Measurements from ENCODE around the gene CLBA1.
A peak's percentile ranks its signal among the peaks of the same experiment; 100 is the strongest.

CLBA1 gene

DNA sequence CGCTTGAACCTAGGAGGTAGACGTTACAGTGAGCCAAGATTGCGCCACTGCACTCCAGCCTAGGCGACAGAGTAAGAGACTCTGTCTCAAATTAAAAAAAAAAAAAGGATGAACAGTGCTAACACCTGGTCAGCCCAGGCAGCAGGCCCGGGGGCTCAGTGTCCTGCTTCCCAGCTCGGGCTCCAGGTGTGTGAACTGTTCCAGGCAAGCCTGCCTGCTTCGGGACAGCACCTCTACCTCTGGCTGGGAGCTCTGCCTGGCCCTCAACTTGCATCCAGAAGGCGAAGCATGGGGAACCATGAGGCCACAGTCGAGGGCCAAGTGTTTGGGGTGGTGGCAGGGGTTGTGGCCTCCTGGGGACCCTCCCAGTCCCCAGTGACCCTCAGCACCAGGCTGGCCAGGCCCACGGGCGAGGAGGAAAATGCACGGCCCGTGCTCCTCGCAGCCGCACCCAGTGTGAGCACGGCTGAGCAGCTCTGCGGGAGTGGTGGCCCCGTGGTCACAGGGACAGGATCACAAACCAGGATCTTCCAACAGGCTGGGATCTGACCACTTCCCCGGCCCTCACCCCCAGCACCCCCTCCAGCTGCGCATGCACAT is 19.8 kb downstream of the CLBA1 start:
- DNase-seq (ENCODE audit: low read depth) = no peak

DNA sequence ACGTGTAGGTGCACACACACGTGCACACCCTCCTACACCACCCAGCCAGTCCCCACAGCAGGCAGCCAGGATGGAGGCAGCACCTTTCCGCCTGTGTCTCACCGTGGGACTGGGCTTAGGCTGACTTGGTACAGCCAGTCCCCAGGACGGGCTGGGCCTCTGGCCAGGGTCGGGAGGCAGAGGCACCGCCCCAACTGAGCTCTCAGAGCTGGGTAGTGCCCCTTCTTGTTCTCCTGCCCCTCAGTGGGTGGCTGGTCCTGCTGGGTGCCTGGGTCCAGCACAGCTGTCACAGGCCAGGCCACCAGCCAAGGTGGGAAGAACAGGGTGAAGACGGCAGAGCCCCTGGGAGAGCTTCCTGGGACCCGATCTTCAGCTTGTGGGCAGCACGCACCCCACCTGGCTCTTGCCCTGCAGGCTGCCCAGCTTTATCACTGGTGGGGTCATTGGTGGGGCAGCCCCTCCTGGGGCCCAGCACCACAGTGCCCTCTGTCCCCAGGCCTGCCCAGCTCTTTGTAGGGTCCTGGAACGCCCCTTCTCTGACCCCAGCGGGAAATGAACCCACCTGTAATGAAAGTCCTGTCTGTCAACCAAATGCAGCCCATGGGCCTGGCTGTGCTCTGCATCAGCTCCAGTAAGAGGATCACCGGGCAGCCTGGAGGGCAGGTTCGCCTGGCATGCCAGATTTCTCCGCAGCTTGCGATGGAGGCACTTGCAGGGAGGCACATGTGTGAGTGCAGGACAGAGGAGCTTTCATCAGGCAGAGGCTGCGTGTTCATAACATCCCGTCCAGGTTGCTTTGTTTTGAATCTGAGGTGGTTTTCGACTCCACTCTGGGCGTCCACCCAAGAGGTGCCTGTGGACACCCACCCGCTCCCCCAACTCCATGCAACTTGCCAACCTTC is 20.6 kb downstream of the CLBA1 start:
- no peak for DNase-seq (ENCODE audit: low read depth)

GRCh38 chr14:105006831-105007592 is 21.4 kb downstream of the CLBA1 start:
- DNase-seq (ENCODE audit: low read depth) = no peak

DNA sequence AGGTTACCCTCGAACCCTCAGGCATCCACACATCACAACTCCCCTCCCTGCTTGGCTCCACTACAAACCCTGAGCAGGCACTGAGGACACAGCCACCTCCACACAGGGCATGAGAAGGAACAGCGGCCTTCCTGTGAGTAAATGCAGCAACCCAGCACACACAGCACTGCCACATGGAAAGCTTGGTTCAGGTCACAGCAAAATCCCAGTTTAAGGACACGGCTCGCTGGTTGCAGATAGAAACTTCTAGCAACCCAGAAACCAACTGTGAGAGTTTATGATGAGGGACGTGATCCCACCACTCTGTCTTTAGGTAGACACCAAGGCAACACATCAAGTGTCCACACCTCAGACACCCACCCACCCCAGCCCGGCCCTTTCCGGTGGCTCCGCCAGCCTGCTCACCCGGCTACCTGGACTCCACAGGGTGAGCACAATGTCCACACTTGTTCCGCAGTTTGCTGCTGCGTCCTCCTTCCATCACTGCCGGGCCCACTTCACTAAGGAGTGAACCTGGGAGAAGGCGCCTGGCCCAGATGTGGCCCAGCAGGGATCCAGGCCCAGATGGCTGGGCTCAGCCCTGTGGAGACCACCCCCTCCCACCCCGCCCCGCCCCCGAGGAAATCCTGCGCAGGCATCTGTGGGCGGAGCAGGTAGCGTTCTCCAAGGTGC is 22.1 kb downstream of the CLBA1 start:
- no peak for DNase-seq (ENCODE audit: low read depth)

GRCh38 chr14:105010106-105010505 is 24.5 kb downstream of the CLBA1 start:
- DNase-seq (ENCODE audit: low read depth) = no peak

GRCh38 chr14:105010891-105011291 is 25.3 kb downstream of the CLBA1 start:
- no peak for DNase-seq (ENCODE audit: low read depth)

DNA sequence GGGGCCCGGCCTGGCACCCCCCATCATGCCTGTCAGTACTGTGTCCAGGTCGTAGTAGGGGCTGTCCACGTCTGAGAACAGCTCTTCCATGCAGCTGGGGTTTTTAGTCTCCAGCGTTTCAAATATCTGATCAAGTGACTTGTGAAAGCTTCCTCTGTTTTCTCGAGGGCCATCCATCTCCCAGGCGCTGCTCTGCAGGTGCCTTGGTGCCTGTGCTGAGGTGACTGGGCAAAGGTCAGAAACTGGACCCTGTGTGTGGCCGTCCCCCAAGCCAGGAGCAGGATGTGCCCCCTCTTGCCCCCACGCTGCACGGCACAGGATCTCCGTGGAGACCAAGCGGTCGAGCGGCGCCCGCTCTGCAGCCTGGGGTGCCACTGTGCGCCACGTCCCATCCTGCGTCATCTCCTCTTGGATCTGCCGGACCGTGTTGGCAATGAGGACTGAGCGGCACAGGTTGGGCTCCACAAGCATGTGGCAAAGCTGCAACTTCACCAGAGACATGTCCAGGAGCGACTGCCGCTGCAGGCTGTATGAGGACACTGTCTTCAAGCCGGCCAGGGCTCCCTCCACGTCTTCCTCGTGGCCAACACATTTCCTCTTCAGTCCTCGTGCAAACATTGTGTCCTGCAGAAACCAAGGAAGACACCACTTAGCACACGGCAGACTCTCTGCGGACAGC is 25.9 kb downstream of the CLBA1 start:
- no peak for DNase-seq (ENCODE audit: low read depth)

- DNase-seq (ENCODE audit: low read depth) = no peak
Measured at GRCh38 chr14:105012171-105012985, 26.8 kb downstream of the CLBA1 start.

DNA sequence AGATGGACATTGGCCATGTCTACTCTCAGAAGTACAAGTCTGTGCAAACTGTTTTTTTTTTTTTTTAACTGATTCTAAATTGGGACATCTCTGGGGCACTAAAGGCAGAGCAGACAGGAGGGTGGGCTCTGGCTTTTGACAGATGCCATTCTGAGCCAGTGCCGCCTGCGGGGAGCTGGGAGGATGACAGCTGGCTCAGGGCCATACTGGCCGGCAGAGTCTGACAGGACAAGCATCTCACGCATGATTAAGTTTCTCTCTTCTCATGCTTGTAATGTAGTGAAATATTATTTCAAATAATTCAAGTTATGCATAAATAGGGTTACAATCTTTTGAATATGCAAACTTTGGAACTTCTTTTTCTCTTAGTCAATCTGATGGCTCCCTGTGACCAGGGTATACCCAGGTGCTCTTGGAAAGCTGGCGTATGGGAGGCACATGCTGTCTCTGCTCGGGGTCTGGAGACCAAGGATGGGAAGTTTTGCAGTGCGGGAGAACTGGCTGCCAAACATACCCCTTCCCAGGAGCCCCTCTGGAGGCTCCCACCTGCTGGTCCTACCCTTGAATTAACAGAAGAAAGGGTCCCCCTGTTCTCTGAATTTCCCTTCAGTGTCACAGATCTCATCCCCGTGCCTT is 27.7 kb downstream of the CLBA1 start:
- no peak for DNase-seq (ENCODE audit: low read depth)

DNA sequence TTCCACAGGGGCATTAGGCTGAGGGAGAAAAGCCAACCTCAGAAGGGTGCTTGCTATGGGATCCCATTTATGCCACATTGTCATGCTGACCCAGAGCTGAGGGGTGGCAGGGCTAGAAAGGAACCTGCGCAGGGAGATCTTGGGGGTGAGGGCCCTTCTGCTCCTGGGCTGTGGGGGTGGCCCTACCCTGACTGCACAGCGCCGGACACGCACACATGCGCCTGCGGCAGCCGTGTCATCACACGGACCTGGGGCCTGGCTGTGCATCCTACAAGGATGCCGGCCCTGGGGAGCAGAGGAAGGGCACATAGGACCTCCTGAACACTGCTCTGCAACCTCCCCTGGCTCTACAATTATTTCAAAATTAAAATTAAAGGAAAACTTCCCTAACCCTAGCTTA is 28.4 kb downstream of the CLBA1 start:
- no peak for DNase-seq (ENCODE audit: low read depth)

GRCh38 chr14:105014631-105015030 is 29.0 kb downstream of the CLBA1 start:
- no peak for DNase-seq (ENCODE audit: low read depth)

- no peak for DNase-seq (ENCODE audit: low read depth)
Measured at GRCh38 chr14:105015242-105015641, 29.7 kb downstream of the CLBA1 start.

DNA sequence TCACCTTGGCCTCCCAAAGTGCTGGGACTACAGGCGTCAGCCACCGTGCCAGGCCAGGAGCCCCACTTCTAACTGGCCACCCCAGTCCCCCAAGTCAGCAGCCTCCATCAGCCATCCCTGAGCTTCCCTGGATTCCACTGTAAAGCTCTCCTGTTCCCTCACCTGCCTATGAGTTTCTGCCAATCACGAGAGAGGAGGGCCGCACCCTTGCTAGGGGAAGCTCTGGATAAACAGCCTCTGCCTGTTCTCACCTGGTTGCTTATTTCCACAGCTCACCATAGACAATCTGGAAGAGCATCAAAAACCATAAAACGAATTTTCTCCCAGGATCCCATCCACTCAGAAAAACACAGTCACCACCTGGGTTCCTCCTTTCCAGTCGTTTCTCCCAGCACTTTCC is 30.3 kb downstream of the CLBA1 start:
- DNase-seq (ENCODE audit: low read depth) = no peak

DNA sequence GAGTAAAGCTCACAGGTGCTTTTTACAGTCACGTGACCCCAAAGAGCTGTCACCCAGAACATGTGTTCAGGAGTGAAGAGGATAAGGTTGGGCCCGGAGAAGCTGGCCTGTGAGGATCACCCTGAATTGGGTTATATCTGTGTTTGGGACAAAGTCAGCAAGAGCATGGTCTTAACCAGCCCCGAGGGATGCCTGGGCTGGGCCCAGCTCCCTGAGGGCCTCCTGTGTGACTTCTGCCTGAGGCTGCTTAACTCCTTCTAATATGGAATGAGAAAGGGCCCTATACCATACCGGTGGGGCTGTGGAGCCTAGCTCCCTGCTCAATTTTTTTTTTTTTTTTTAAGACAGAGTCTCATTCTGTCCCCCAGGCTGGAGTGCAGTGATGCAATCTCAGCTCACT is 32.8 kb downstream of the CLBA1 start:
- no peak for DNase-seq (ENCODE audit: low read depth)

GRCh38 chr14:105019861-105020814 is 34.5 kb downstream of the CLBA1 start:
- no peak for DNase-seq (ENCODE audit: low read depth)

GRCh38 chr14:105020815-105021655 is 35.4 kb downstream of the CLBA1 start, which contains the start of gene CDCA4:
Gene CDCA4 (minus strand): TSS chr14:105021083. CDS start chr14:105011929, 9,154 bp downstream.
- peak; percentile 83 for DNase-seq (ENCODE audit: low read depth)

GRCh38 chr14:105021656-105022275 is 36.2 kb downstream of the CLBA1 start:
- DNase-seq (ENCODE audit: low read depth) = no peak

DNA sequence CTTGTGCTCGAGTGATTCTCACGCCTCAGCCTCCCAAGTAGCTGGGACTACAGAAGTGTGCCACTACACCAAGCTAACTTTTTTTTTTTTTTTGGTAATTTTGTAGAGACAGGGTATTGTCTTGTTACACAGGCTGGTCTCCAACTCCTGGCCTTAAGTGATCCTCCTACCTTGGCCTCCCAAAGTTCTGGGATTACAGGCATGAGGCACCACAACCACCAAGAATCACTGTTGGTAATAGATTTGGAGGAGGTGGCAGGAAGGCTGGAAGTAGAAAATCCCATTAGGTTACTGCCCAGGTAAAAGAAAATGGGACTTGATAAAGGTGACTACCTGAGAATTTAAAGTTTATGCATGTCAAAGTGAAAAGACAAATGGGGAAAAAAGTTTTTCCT is 36.7 kb downstream of the CLBA1 start:
- DNase-seq (ENCODE audit: low read depth) = no peak
